ENCODE data around the gene DPP7. TPM values are rescaled to one million over a fixed set of nuclear protein-coding genes. Genes with fewer than 3 reads are reported as not detected.

DPP7 gene
- total and polyA plus RNA-seq, 2 donors = 112 to 476 TPM

- no peak for DNase-seq (ENCODE audit: low read depth in 6 of 9, low spot score in 9 of 9)
- Histone ChIP-seq H3K4me3 (ENCODE audit: low read length in 2 of 2) (no peak overlapping the region), H3K9me3 (ENCODE audit: control insufficient read depth in 2 of 2, insufficient read depth in 1 of 2, low read length in 1 of 2) (no peaks in the 10 kb centered on the region), H3K27me3 (ENCODE audit: control insufficient read depth in 2 of 2, insufficient read depth in 1 of 2, low read length in 1 of 2) (peaks cover 2 to 33% of the 10 kb centered on the region in 2 donors), H3K4me1 (ENCODE audit: control insufficient read depth in 2 of 2, insufficient read depth in 2 of 2, low read length in 2 of 2) (peaks cover 3 to 11% of the 10 kb centered on the region in 2 donors), H3K27ac (ENCODE audit: low read depth in 1 of 2, low read length in 1 of 2) (no peak overlapping the region), H3K36me3 (ENCODE audit: control insufficient read depth in 2 of 2, insufficient read depth in 2 of 2, low read length in 1 of 2) (peaks cover 7 to 19% of the 10 kb centered on the region in 2 donors)
- WGBS = 80% methylated on average over 6 of the region's 6 CpGs
Measured at GRCh38 chr9:137116027-137116507, 1.5 kb upstream of the DPP7 start.

- Histone ChIP-seq H3K4me1 (ENCODE audit: control insufficient read depth in 2 of 2, insufficient read depth in 2 of 2, low read length in 2 of 2) (peaks cover 3 to 11% of the 10 kb centered on the region in 2 donors), H3K27me3 (ENCODE audit: control insufficient read depth in 2 of 2, insufficient read depth in 1 of 2, low read length in 1 of 2) (peaks cover 2 to 33% of the 10 kb centered on the region in 2 donors), H3K9me3 (ENCODE audit: control insufficient read depth in 2 of 2, insufficient read depth in 1 of 2, low read length in 1 of 2) (no peaks in the 10 kb centered on the region), H3K4me3 (ENCODE audit: low read length in 2 of 2) (no peak overlapping the region), H3K27ac (ENCODE audit: low read depth in 1 of 2, low read length in 1 of 2) (no peak overlapping the region), H3K36me3 (ENCODE audit: control insufficient read depth in 2 of 2, insufficient read depth in 2 of 2, low read length in 1 of 2) (peaks cover 7 to 24% of the 10 kb centered on the region in 2 donors)
- WGBS = 95% methylated on average over 21 of the region's 21 CpGs
- DNase-seq (ENCODE audit: low read depth in 6 of 9, low spot score in 9 of 9) = no peak
Measured at GRCh38 chr9:137115394-137116026, 977 bp upstream of the DPP7 start.

- H3K9me3 ChIP-seq (ENCODE audit: control insufficient read depth in 2 of 2, insufficient read depth in 1 of 2, low read length in 1 of 2) = no peaks in the 10 kb centered on the region
- no peak for DNase-seq (ENCODE audit: low read depth in 6 of 9, low spot score in 9 of 9)
- peaks cover 3 to 10% of the 10 kb centered on the region in 2 donors for H3K4me1 ChIP-seq (ENCODE audit: control insufficient read depth in 2 of 2, insufficient read depth in 2 of 2, low read length in 2 of 2)
- peak overlapping the region in 1 of 2 donors; percentile 42 for H3K27ac ChIP-seq (ENCODE audit: low read depth in 1 of 2, low read length in 1 of 2)
- peaks cover 11 to 37% of the 10 kb centered on the region in 2 donors for H3K36me3 ChIP-seq (ENCODE audit: control insufficient read depth in 2 of 2, insufficient read depth in 2 of 2, low read length in 1 of 2)
- peaks cover 2 to 33% of the 10 kb centered on the region in 2 donors for H3K27me3 ChIP-seq (ENCODE audit: control insufficient read depth in 2 of 2, insufficient read depth in 1 of 2, low read length in 1 of 2)
- under 1% methylated on average over 45 of the region's 45 CpGs for WGBS
- peak overlapping the region; percentile 40 to 88 for H3K4me3 ChIP-seq (ENCODE audit: low read length in 2 of 2)
Measured at GRCh38 chr9:137114220-137114612, 317 bp downstream of the DPP7 start.

- no peak for DNase-seq (ENCODE audit: low read depth in 6 of 9, low spot score in 9 of 9)
- H3K27ac ChIP-seq (ENCODE audit: low read depth in 1 of 2, low read length in 1 of 2) = no peak overlapping the region
Measured at GRCh38 chr9:137113385-137114159, 961 bp downstream of the DPP7 start.

GRCh38 chr9:137112564-137113384 is 1.8 kb downstream of the DPP7 start:
- DNase-seq (ENCODE audit: low read depth in 6 of 9, low spot score in 9 of 9) = no peak
- H3K27me3 ChIP-seq (ENCODE audit: control insufficient read depth in 2 of 2, insufficient read depth in 1 of 2, low read length in 1 of 2) = peaks cover 2 to 33% of the 10 kb centered on the region in 2 donors
- no peak overlapping the region for H3K4me3 ChIP-seq (ENCODE audit: low read length in 2 of 2)
- peaks cover 25 to 52% of the 10 kb centered on the region in 2 donors for H3K36me3 ChIP-seq (ENCODE audit: control insufficient read depth in 2 of 2, insufficient read depth in 2 of 2, low read length in 1 of 2)
- H3K4me1 ChIP-seq (ENCODE audit: control insufficient read depth in 2 of 2, insufficient read depth in 2 of 2, low read length in 2 of 2) = peaks cover 3 to 6% of the 10 kb centered on the region in 2 donors
- no peaks in the 10 kb centered on the region for H3K9me3 ChIP-seq (ENCODE audit: control insufficient read depth in 2 of 2, insufficient read depth in 1 of 2, low read length in 1 of 2)
- no peak overlapping the region for H3K27ac ChIP-seq (ENCODE audit: low read depth in 1 of 2, low read length in 1 of 2)
- WGBS = 95% methylated on average over 42 of the region's 42 CpGs

More at GRCh38 chr9:137113385-137114159, 961 bp downstream of the DPP7 start:
- H3K4me1 ChIP-seq (ENCODE audit: control insufficient read depth in 2 of 2, insufficient read depth in 2 of 2, low read length in 2 of 2) = peaks cover 3 to 6% of the 10 kb centered on the region in 2 donors
- no peaks in the 10 kb centered on the region for H3K9me3 ChIP-seq (ENCODE audit: control insufficient read depth in 2 of 2, insufficient read depth in 1 of 2, low read length in 1 of 2)
- peaks cover 17 to 44% of the 10 kb centered on the region in 2 donors for H3K36me3 ChIP-seq (ENCODE audit: control insufficient read depth in 2 of 2, insufficient read depth in 2 of 2, low read length in 1 of 2)
- WGBS = 31% methylated on average over 66 of the region's 66 CpGs
- H3K4me3 ChIP-seq (ENCODE audit: low read length in 2 of 2) = peak overlapping the region in 1 of 2 donors; percentile 88
- H3K27me3 ChIP-seq (ENCODE audit: control insufficient read depth in 2 of 2, insufficient read depth in 1 of 2, low read length in 1 of 2) = peaks cover 2 to 33% of the 10 kb centered on the region in 2 donors

GRCh38 chr9:137111788-137112563 is 2.6 kb downstream of the DPP7 start:
- H3K27me3 ChIP-seq (ENCODE audit: control insufficient read depth in 2 of 2, insufficient read depth in 1 of 2, low read length in 1 of 2) = peaks cover 0 to 28% of the 10 kb centered on the region in 2 donors
- peaks cover 3 to 6% of the 10 kb centered on the region in 2 donors for H3K4me1 ChIP-seq (ENCODE audit: control insufficient read depth in 2 of 2, insufficient read depth in 2 of 2, low read length in 2 of 2)
- peaks cover 30 to 60% of the 10 kb centered on the region in 2 donors for H3K36me3 ChIP-seq (ENCODE audit: control insufficient read depth in 2 of 2, insufficient read depth in 2 of 2, low read length in 1 of 2)
- WGBS = 94% methylated on average over 35 of the region's 35 CpGs
- H3K27ac ChIP-seq (ENCODE audit: low read depth in 1 of 2, low read length in 1 of 2) = no peak overlapping the region
- H3K4me3 ChIP-seq (ENCODE audit: low read length in 2 of 2) = no peak overlapping the region
- no peak for DNase-seq (ENCODE audit: low read depth in 6 of 9, low spot score in 9 of 9)
- H3K9me3 ChIP-seq (ENCODE audit: control insufficient read depth in 2 of 2, insufficient read depth in 1 of 2, low read length in 1 of 2) = no peaks in the 10 kb centered on the region

GRCh38 chr9:137110911-137111787 is 3.4 kb downstream of the DPP7 start:
- no peak overlapping the region for H3K27ac ChIP-seq (ENCODE audit: low read depth in 1 of 2, low read length in 1 of 2)
- no peak for DNase-seq (ENCODE audit: low read depth in 6 of 9, low spot score in 9 of 9)
- no peak overlapping the region for H3K4me3 ChIP-seq (ENCODE audit: low read length in 2 of 2)
- peaks cover 35 to 68% of the 10 kb centered on the region in 2 donors for H3K36me3 ChIP-seq (ENCODE audit: control insufficient read depth in 2 of 2, insufficient read depth in 2 of 2, low read length in 1 of 2)
- WGBS = 97% methylated on average over 28 of the region's 28 CpGs
- no peaks in the 10 kb centered on the region for H3K9me3 ChIP-seq (ENCODE audit: control insufficient read depth in 2 of 2, insufficient read depth in 1 of 2, low read length in 1 of 2)
- H3K4me1 ChIP-seq (ENCODE audit: control insufficient read depth in 2 of 2, insufficient read depth in 2 of 2, low read length in 2 of 2) = peaks cover 3 to 6% of the 10 kb centered on the region in 2 donors
- peaks cover 0 to 28% of the 10 kb centered on the region in 2 donors for H3K27me3 ChIP-seq (ENCODE audit: control insufficient read depth in 2 of 2, insufficient read depth in 1 of 2, low read length in 1 of 2)

Measured in thymus (tissue), 11 donors.